ENCODE data around the gene FLNB. TPM values are rescaled to one million over a fixed set of nuclear protein-coding genes. Genes with fewer than 3 reads are reported as not detected.

FLNB gene
- total and polyA plus RNA-seq, 2 of the 13 experiments (the other 11 are each of a cell fraction or from before 2014, with no cell fraction given): 106 to 130 TPM

DNA sequence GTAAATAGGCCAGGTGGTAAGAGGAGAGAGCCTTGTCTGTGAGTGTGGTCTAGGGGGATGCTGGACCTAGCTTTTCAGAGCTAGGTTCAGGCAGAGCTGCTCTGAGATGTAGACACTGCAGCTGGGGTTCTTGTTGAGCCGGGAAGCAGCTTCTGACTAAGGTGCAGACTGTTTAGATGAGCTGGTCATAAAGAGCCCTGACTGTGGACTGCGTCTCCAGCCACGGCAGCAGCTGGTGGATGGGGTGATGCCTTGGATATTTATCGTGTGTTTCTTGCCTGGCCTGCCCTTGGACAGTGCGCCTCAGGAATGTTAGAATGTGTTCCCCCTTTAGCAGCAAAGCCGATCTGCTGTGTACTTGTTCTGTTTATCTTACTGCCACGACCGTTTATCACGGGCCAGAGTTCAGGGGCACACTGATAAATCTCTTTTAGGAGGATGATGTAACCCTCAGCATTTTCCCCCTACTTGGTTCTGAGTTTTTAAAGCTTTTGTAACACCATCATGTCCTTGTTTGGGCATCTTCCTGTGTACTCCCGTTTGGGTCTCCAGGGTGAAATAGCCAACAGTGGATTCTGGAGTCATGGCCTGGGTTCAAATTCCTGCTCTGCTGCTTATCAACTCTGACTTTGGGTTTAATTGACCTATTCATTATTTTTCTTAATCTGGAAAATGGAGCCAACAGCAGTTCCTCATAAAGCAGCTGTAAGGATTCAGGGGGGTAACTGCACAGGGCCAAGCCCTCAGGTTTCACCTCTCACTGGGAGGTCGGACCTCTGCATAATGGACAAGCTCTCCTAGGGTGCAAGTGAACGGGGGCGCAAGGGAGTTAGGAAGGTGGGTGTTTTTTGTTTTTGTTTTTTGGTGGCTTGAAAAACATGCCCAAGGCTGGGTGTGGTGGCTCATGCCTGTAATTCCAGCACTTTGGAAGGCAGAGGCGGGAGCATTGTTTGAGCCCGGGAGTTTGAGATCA, 51.4 kb downstream of the FLNB start (continued):
- TF ChIP-seq, protein P1, sequence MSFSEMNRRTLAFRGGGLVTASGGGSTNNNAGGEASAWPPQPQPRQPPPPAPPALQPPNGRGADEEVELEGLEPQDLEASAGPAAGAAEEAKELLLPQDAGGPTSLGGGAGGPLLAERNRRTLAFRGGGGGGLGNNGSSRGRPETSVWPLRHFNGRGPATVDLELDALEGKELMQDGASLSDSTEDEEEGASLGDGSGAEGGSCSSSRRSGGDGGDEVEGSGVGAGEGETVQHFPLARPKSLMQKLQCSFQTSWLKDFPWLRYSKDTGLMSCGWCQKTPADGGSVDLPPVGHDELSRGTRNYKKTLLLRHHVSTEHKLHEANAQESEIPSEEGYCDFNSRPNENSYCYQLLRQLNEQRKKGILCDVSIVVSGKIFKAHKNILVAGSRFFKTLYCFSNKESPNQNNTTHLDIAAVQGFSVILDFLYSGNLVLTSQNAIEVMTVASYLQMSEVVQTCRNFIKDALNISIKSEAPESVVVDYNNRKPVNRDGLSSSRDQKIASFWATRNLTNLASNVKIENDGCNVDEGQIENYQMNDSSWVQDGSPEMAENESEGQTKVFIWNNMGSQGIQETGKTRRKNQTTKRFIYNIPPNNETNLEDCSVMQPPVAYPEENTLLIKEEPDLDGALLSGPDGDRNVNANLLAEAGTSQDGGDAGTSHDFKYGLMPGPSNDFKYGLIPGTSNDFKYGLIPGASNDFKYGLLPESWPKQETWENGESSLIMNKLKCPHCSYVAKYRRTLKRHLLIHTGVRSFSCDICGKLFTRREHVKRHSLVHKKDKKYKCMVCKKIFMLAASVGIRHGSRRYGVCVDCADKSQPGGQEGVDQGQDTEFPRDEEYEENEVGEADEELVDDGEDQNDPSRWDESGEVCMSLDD (CRISPR knock-in tag; IDR thresholded peaks at IDR 0.05; ENCODE audit: borderline replicate concordance): peak; percentile 99
- TF ChIP-seq ZNF577 (CRISPR knock-in tag; IDR thresholded peaks at IDR 0.05; ENCODE audit: borderline replicate concordance, low read depth) (no peak), MEF2D (CRISPR knock-in tag; IDR thresholded peaks at IDR 0.05) (peak; percentile 99), ZNF746 (CRISPR knock-in tag; IDR thresholded peaks at IDR 0.05) (peak; percentile 96), ZNF3 (CRISPR knock-in tag; IDR thresholded peaks at IDR 0.05) (no peak), ZNF850 (CRISPR knock-in tag; conservative IDR thresholded peaks at IDR 0.05) (no peak), KAT2B (IDR thresholded peaks at IDR 0.05; ENCODE audit: borderline replicate concordance, low read depth, low read length) (no peak), SRF (IDR thresholded peaks at IDR 0.05; ENCODE audit: low read depth, low read length) (peak; percentile 100), KAT7 (CRISPR knock-in tag; IDR thresholded peaks at IDR 0.05; ENCODE audit: borderline replicate concordance) (peak; percentile 85; the same call in 1 of the 2 replicates), TOE1 (CRISPR knock-in tag; IDR thresholded peaks at IDR 0.05) (no peak), NCOA2 (CRISPR knock-in tag; IDR thresholded peaks at IDR 0.05) (peak; percentile 99)
- TF ChIP-seq, protein P2, sequence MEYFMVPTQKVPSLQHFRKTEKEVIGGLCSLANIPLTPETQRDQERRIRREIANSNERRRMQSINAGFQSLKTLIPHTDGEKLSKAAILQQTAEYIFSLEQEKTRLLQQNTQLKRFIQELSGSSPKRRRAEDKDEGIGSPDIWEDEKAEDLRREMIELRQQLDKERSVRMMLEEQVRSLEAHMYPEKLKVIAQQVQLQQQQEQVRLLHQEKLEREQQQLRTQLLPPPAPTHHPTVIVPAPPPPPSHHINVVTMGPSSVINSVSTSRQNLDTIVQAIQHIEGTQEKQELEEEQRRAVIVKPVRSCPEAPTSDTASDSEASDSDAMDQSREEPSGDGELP (IDR thresholded peaks at IDR 0.05; ENCODE audit: borderline replicate concordance, low read depth): peak; percentile 95
- TF ChIP-seq, protein P3, sequence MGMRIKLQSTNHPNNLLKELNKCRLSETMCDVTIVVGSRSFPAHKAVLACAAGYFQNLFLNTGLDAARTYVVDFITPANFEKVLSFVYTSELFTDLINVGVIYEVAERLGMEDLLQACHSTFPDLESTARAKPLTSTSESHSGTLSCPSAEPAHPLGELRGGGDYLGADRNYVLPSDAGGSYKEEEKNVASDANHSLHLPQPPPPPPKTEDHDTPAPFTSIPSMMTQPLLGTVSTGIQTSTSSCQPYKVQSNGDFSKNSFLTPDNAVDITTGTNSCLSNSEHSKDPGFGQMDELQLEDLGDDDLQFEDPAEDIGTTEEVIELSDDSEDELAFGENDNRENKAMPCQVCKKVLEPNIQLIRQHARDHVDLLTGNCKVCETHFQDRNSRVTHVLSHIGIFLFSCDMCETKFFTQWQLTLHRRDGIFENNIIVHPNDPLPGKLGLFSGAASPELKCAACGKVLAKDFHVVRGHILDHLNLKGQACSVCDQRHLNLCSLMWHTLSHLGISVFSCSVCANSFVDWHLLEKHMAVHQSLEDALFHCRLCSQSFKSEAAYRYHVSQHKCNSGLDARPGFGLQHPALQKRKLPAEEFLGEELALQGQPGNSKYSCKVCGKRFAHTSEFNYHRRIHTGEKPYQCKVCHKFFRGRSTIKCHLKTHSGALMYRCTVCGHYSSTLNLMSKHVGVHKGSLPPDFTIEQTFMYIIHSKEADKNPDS (CRISPR knock-in tag; IDR thresholded peaks at IDR 0.05): 0 out of 2 replicates have a peak, but pooled peaks have one; percentile 35
